Colonic mucosa (tissue), 4 donors: Measurements from ENCODE around the gene DGCR2. TPM values are rescaled to one million over a fixed set of nuclear protein-coding genes. Genes with fewer than 3 reads are reported as not detected.

Experiments used
- DNase-seq: peaks from one replicate; pipeline ENCODE4 v3.0.0-alpha.2; 2020
- H3K27ac ChIP-seq: fragments of 200-600 bp; one replicate; pipeline ENCODE4 v1.8.0; 2021
- H3K27me3 ChIP-seq: fragments of 200-600 bp; one replicate; pipeline ENCODE4 v1.8.0; 2021
- H3K36me3 ChIP-seq: fragments of 200-600 bp; one replicate; pipeline ENCODE4 v1.8.0; 2021
- H3K4me1 ChIP-seq: fragments of 200-600 bp; one replicate; pipeline ENCODE4 v1.8.0; 2021; ENCODE audit warnings: mild to moderate bottlenecking
- H3K4me3 ChIP-seq: fragments of 200-600 bp; one replicate; pipeline ENCODE4 v1.8.0; 2021
- H3K9ac ChIP-seq, 2 donors: one replicate each; pipeline ENCODE4 v1.7.0; 2013; ENCODE audit warnings: control low read depth in 2 of 2, low read depth in 2 of 2, low read length in 2 of 2
- H3K9me3 ChIP-seq: fragments of 200-600 bp; one replicate; pipeline ENCODE4 v1.8.0; 2021
- CTCF ChIP-seq: fragments of 200-600 bp; IDR thresholded peaks from one replicate; pipeline ENCODE4 v1.8.0; 2022; ENCODE audit warnings: antibody characterized with exemption, mild to moderate bottlenecking
- intact Hi-C: fragments of 100-400 bp; cut with DNase I; formaldehyde crosslinking; loops from one replicate; pipeline ENCODE4 v1.14.1; 2022
- total RNA-seq, 2 donors: library from RNA; stranded (reverse); fragmentation: NEBNext Ultra II Directional in 1 of 2; extraction: Animal tissue kit (Norgen Biotek cat#: 25700) in 1 of 2; gene quantifications; one replicate each; pipeline ENCODE4 v1.2.1, GENCODE V29; 2021
- donor health status: healthy.
- donor health status: DM: no; HTN: no; CAD: no.
- donor health status: DM: no; HTN: no; CAD: no.

DGCR2 gene
- total RNA-seq, 2 donors from 2014 or later, result 71.6 to 82.5 TPM

- Histone ChIP-seq H3K27me3 (no peaks in the 10 kb centered on the region), H3K4me3 (no peak overlapping the region), H3K4me1 (no peaks in the 10 kb centered on the region), H3K36me3 (no peaks in the 10 kb centered on the region), H3K27ac (no peak overlapping the region), H3K9ac (no peak overlapping the region), H3K9me3 (no peaks in the 10 kb centered on the region)
- intact Hi-C loops, result no loop called here
- no peak for DNase-seq
- no peak for TF ChIP-seq CTCF
Observed at GRCh38 chr22:19067696-19068348, 54.4 kb downstream of the DGCR2 start.

GRCh38 chr22:19066531-19067271, 55.5 kb downstream of the DGCR2 start:
- no peak for TF ChIP-seq CTCF
- Histone ChIP-seq H3K9ac (no peak overlapping the region), H3K36me3 (no peaks in the 10 kb centered on the region), H3K27ac (no peak overlapping the region), H3K27me3 (no peaks in the 10 kb centered on the region), H3K4me1 (no peaks in the 10 kb centered on the region), H3K9me3 (no peaks in the 10 kb centered on the region), H3K4me3 (no peak overlapping the region)
- intact Hi-C loops, result no loop called here
- DNase-seq, result no peak

GRCh38 chr22:19065929-19066328, 56.3 kb downstream of the DGCR2 start:
- no peak for TF ChIP-seq CTCF
- Histone ChIP-seq H3K27ac (no peak overlapping the region), H3K4me1 (no peaks in the 10 kb centered on the region), H3K4me3 (no peak overlapping the region), H3K36me3 (no peaks in the 10 kb centered on the region), H3K9ac (no peak overlapping the region), H3K9me3 (no peaks in the 10 kb centered on the region), H3K27me3 (no peaks in the 10 kb centered on the region)
- intact Hi-C loops, result no loop called here
- no peak for DNase-seq

- TF ChIP-seq CTCF, result no peak
- no peaks in the 10 kb centered on the region for H3K27me3 ChIP-seq
- no peak overlapping the region for H3K4me3 ChIP-seq
- no peaks in the 10 kb centered on the region for H3K4me1 ChIP-seq
- no peaks in the 10 kb centered on the region for H3K9me3 ChIP-seq
- intact Hi-C loops, result no loop called here
- H3K9ac ChIP-seq, result no peak overlapping the region
- no peak overlapping the region for H3K27ac ChIP-seq
- no peak for DNase-seq
- no peaks in the 10 kb centered on the region for H3K36me3 ChIP-seq
Observed at GRCh38 chr22:19065298-19065859, 56.8 kb downstream of the DGCR2 start.

- Histone ChIP-seq H3K4me1 (no peaks in the 10 kb centered on the region), H3K27me3 (no peaks in the 10 kb centered on the region), H3K36me3 (no peaks in the 10 kb centered on the region), H3K4me3 (no peak overlapping the region), H3K27ac (no peak overlapping the region), H3K9me3 (no peaks in the 10 kb centered on the region), H3K9ac (no peak overlapping the region)
- no peak for DNase-seq
- TF ChIP-seq CTCF, result no peak
- intact Hi-C loops, result no loop called here
Observed at GRCh38 chr22:19064354-19065054, 57.7 kb downstream of the DGCR2 start.
